ACC112 (cell line): ENCODE measurements around the gene TMIGD2.
"Not testable (repeated sequence)": the region's sequence is repeated elsewhere in the genome, so short reads cannot be mapped to it uniquely, and the experiment has no call there.

Source experiments
- H2AFZ ChIP-seq: fragments of 200-600 bp; sonication (generic); one replicate; pipeline ENCODE4 v1.6.0; 2017; ENCODE audit warnings: antibody characterized with exemption, low read length; ENCODE audit not compliant: unreplicated experiment
- H3K27ac ChIP-seq: fragments of 200-600 bp; sonication (generic); 2 replicates; pipeline ENCODE4 v1.5.1; 2014; ENCODE audit warnings: low read depth, mild to moderate bottlenecking, antibody characterized with exemption, low read length, moderate library complexity
- H3K27me3 ChIP-seq: fragments of 200-600 bp; sonication (generic); 2 replicates; pipeline ENCODE4 v1.6.1; 2014; ENCODE audit warnings: mild to moderate bottlenecking, antibody characterized with exemption, low read length, moderate library complexity, mixed read lengths; ENCODE audit not compliant: insufficient read depth
- H3K36me3 ChIP-seq: fragments of 200-600 bp; sonication (generic); 2 replicates; pipeline ENCODE4 v1.6.1; 2016; ENCODE audit warnings: mild to moderate bottlenecking, antibody characterized with exemption, low read length, moderate library complexity, mixed read lengths; ENCODE audit not compliant: insufficient read depth
- H3K4me1 ChIP-seq: fragments of 200-600 bp; sonication (generic); one replicate; pipeline ENCODE4 v1.6.1; 2016; ENCODE audit warnings: low read length, mixed read lengths; ENCODE audit not compliant: insufficient read depth, unreplicated experiment, control insufficient read depth
- H3K4me3 ChIP-seq: fragments of 200-600 bp; sonication (generic); 2 replicates; pipeline ENCODE4 v1.5.1; 2014; ENCODE audit warnings: mild to moderate bottlenecking, low read depth, low read length
- H3K79me2 ChIP-seq: fragments of 200-600 bp; sonication (generic); one replicate; pipeline ENCODE4 v1.6.0; 2016; ENCODE audit warnings: low read length; ENCODE audit not compliant: control insufficient read depth, unreplicated experiment, insufficient read depth

The TMIGD2 gene

DNA sequence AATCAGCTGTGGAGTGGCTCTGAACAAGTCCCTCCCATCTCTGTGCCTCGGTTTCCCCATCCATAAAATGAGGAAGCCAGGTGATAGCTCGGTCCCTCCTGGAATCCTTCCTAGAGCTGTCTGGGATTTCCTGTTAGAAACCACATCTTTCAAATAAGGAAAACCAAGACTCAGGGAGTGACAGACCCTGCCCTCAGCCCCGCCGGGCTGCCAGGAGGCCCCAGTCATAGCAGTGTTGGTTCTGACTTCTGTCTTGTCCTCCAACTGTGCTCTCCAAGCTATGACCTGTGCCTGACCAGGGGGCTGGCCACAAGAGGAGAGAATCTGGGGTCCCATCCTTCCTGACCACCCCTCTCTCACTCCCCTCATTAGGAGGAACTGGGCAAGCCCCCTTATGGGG, 24.2 kb downstream of the TMIGD2 start:
- H3K79me2 ChIP-seq: no peaks in the 10 kb centered on the region
- H3K4me3 ChIP-seq: no peak overlapping the region
- no peaks in the 10 kb centered on the region for H3K36me3 ChIP-seq
- H3K27ac ChIP-seq: no peak overlapping the region
- no peaks in the 10 kb centered on the region for H3K4me1 ChIP-seq
- H3K27me3 ChIP-seq: peaks cover 31% of the 10 kb centered on the region
- no peak overlapping the region for H2AFZ ChIP-seq

DNA sequence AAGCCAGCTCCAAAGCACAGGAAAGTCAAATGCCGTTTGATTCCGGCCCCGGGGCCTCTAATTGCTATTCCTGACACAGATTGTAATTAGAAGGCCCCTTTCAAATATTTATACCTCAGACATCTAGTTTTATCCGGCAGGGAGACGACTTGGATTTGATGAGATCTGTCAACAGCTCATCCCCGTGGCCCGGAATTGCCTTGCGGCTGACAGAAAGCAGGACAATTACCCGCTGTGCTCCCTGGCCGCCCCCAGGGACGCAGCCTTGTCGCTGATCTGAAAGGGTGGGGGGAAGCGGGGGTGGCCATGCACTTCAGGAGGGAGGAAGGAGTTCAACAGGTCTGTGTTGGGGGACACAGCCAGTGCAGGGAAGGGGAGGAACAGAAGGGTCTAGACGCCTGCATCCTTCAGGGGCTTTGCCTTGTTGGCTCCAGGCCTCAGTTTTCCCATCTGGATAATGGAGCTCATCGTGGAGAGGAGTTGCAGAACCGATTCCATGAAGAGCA, 24.9 kb downstream of the TMIGD2 start:
- Histone ChIP-seq H3K27ac (no peak overlapping the region), H3K36me3 (no peaks in the 10 kb centered on the region), H2AFZ (no peak overlapping the region), H3K4me3 (no peak overlapping the region), H3K27me3 (peaks cover 28% of the 10 kb centered on the region), H3K4me1 (no peaks in the 10 kb centered on the region), H3K79me2 (no peaks in the 10 kb centered on the region)

DNA sequence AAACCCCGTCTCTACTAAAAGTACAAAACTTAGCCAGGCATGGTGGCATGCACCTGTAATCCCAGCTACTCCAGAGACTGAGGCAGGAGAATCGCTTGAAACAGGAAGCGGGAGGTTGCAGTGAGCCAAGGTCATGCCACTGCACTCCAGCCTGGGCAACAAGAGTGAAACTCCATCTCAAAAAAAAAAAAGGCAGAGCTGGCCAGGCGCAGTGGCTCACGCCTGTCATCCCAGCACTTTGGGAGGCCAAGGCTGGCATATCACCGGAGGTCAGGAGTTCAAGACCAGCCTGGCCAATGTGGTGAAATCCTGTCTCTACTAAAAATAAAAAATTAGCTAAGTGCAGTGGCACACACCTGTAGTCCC, 27.9 kb downstream of the TMIGD2 start:
- H3K4me3 ChIP-seq, H3K36me3 ChIP-seq, H3K27me3 ChIP-seq, H3K79me2 ChIP-seq, H2AFZ ChIP-seq, H3K4me1 ChIP-seq, H3K27ac ChIP-seq: not testable (repeated sequence)

DNA sequence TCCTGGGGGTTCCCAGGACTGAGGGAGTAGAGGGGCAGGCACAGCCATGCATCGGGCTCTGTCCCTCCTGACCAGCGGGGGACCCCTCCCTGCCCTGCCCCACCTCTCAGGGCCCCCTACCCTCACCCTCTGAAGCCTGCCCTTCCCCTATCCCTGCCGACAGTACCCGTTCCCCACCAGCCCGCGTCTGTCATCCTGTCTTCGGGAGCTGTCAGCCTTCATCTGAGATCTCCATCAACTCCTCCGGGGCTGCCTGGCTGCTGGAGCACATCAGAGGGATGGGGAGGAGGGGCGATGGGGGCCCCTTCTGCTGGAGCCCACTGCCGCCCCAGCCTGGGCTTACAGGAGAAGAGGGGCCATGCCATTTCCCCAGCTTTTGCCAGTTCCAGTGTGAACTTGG, 29.3 kb downstream of the TMIGD2 start:
- no peaks in the 10 kb centered on the region for H3K4me1 ChIP-seq
- no peak overlapping the region for H3K4me3 ChIP-seq

DNA sequence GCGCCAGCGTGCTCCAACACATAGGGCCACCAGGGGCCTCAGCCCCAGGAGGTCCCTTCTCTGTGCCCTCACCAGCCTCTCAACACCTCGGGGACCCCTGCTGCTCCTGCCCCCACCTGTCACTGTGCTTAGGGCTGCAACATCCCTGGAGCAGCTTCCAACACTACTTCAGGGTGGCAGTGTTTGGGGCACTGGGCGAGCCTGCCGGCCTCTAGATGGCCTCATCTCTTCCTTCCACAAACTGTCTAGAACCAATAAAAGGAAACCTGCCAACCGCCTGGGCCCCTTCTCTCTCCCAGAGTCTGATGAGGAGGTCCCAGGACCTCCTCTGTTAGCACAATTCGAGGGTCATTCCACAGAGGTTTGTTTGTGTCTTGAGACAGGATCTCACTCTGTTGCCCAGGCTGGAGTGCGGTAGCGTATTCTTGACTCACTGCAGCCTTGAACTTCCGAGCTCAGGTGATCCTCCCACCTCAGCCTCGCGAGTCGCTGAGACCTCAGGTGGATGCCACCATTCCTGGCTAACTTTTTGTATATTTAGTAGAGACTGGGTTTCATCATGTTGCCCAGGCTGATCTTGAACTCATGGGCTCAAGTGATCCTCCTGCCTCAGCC, 33.3 kb downstream of the TMIGD2 start:
- Histone ChIP-seq H3K27me3 (no peaks in the 10 kb centered on the region), H3K36me3 (no peaks in the 10 kb centered on the region), H3K4me3 (no peak overlapping the region), H3K27ac (no peak overlapping the region), H3K79me2 (no peaks in the 10 kb centered on the region), H2AFZ (no peak overlapping the region), H3K4me1 (no peaks in the 10 kb centered on the region)

More for the DNA sequence above, 29.3 kb downstream of the TMIGD2 start:
- Histone ChIP-seq H3K27me3 (no peaks in the 10 kb centered on the region), H3K27ac (no peak overlapping the region), H2AFZ (no peak overlapping the region), H3K79me2 (no peaks in the 10 kb centered on the region), H3K36me3 (no peaks in the 10 kb centered on the region)

DNA sequence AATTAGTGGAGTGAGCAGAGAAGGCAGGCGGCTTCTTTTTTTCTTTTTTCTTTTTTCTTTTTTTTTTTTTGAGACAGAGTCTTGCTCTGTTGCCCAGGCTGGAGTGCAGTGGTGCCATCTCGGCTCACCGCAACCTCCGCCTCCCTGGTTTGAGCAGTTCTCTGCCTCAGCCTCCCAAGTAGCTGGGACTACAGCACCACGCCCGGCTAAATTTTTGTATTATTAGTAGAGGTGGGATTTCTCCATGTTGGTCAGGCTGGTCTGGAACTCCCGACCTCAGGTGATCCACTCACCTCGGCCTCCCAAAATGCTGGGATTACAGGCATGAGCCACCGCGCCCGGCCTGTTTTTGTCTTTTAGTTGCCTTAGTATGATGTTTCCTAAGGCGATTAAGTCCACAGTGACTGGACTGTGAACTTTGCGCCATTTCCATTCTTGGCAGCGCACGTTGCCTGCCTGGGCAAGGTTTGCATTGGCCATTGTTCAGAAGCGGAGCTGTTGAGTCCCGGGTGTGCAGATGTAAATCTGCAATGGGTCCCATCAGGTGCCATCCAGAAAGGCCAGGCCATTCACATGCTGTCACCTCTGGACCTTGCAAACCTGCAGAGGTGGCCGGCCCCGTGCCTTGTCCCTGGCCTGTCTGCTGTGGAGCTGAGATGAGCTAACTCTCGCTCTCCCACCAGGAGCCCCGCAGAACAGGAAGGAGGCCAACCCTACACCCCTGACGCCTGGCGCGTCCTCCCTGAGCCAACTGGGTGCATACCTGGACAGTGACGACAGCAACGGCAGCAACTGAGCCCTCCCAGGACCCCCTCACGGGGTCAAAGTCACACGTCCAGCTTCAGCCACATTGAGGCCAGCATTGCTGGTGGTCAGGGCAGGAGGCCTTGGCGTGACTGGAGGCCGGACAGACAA, 34.0 kb downstream of the TMIGD2 start:
- Histone ChIP-seq H3K36me3 (no peaks in the 10 kb centered on the region), H2AFZ (no peak overlapping the region), H3K27me3 (no peaks in the 10 kb centered on the region), H3K4me1 (no peaks in the 10 kb centered on the region), H3K27ac (no peak overlapping the region), H3K4me3 (no peak overlapping the region), H3K79me2 (no peaks in the 10 kb centered on the region)

DNA sequence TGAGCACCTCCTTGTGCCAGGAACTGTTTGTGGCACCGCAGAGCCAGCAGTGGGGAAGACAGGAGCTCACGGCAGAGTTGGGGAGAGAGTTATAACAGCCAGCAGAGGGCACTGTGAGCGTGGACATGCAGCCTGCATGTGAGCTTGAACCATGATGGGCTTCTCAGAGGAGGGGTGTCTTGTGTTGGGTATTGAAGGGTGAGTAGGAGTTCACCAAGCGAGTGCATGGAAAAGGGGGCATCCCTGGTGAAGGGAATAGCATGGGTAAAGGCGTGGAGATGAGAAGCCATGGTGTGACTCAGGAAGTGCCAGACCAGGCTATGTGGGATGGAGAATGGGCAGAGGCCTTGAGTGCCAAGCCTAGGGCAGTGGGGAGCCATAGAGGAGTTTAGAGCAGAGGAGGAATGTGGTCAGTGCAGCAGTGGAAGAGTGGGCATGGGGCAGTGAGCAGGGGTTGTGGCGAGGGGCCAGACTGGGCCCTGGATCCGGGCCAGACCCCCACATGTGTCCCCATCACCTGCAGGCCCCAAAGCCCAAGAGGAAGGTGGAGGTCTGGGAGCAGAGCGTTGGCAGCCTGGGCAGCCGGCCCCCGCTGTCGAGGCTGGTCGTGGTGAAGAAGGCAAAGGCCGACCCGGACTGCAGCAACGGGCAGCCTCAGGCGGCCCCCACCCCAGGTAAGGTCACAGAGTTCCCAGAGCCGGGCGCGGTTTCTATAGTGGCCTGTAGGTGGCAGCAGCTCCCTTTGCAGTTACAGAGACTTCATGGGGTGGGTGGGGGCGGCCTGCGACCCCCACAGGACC, 34.9 kb downstream of the TMIGD2 start:
- Histone ChIP-seq H3K4me3 (no peak overlapping the region), H3K27ac (no peak overlapping the region), H2AFZ (no peak overlapping the region), H3K36me3 (no peaks in the 10 kb centered on the region), H3K4me1 (no peaks in the 10 kb centered on the region), H3K27me3 (no peaks in the 10 kb centered on the region), H3K79me2 (no peaks in the 10 kb centered on the region)

DNA sequence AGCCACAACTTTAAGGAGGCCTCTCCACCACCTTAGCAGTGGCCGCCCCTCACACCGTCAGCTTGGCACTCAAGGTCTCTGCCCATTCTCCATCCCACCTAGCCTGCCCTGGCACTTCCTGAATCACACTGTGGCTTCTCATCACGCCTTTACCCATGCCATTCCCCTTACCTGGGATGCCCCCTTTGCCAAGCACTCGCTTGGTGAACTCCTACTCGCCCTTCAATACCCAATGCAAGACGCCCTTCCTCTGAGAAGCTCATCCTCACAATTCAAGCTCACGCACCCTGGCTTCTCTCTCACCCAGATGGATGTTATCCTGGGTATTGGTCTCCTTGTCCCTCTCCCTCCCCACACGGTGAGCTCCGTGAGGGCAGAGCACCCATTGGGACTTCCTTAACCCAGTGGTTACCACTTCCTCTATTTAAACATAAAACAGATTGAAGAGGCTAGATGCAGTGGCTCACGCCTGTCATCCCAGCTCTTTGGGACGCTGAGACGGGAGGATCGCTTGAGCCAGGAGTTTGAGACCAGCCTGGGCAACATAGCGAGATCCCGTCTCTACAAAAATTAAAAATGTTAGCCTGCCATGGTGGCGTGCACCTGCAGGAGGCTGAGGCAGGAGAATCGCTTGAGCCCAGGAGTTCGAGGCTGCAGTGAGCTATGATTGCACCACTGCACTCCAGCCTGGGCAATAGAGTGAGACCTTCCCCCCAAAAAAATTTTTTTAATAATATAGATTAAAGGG, 35.8 kb downstream of the TMIGD2 start:
- no peaks in the 10 kb centered on the region for H3K36me3 ChIP-seq
- no peak overlapping the region for H2AFZ ChIP-seq
- no peak overlapping the region for H3K4me3 ChIP-seq
- H3K4me1 ChIP-seq: no peaks in the 10 kb centered on the region
- no peaks in the 10 kb centered on the region for H3K27me3 ChIP-seq
- no peaks in the 10 kb centered on the region for H3K79me2 ChIP-seq
- H3K27ac ChIP-seq: no peak overlapping the region

DNA sequence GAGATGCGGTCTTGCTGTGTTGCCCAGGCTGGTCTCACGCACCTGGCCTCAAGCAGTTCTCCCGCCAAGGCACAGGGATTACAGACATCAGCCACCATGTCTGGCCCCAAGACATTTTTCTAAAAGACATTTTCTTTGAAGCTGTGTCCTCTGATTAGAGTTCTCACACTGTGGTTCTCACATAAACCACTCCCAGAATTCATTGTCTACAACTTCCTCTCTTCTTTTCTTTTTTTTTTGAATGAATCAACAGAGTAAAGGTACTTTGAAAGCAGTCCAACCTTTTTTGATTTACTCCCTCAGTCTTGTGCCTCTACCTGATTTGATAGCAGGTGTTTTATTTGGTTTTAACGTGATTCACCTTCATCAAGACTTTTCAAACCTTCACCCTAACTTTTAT, 37.4 kb downstream of the TMIGD2 start:
- H3K4me3 ChIP-seq: no peak overlapping the region
- no peaks in the 10 kb centered on the region for H3K27me3 ChIP-seq
- H2AFZ ChIP-seq: no peak overlapping the region
- no peaks in the 10 kb centered on the region for H3K4me1 ChIP-seq
- no peaks in the 10 kb centered on the region for H3K79me2 ChIP-seq
- no peaks in the 10 kb centered on the region for H3K36me3 ChIP-seq
- H3K27ac ChIP-seq: no peak overlapping the region

DNA sequence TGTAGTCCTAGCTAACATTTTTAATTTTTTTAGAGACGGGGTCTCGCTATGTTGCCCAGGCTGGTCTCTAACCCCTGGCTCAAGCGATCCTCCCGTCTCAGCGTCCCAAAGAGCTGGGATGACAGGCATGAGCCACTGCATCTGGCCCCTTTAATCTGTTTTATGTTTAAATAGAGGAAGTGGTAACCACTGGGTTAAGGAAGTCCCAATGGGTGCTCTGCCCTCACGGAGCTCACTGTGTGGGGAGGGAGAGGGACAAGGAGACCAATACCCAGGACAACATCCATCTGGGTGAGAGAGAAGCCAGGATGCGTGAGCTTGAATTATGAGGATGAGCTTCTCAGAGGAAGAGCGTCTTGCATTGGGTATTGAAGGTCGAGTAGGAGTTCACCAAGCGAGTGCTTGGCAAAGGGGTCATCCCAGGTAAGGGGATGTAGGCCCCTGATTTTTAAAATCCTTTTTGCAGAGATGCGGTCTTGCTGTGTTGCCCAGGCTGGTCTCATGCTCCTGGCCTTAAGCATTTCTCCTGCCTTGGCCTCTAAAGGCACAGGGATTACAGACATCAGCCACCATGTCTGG, 41.5 kb downstream of the TMIGD2 start:
- Histone ChIP-seq H3K79me2 (no peaks in the 10 kb centered on the region), H2AFZ (no peak overlapping the region), H3K4me1 (no peaks in the 10 kb centered on the region), H3K27ac (no peak overlapping the region), H3K27me3 (no peaks in the 10 kb centered on the region), H3K4me3 (no peak overlapping the region), H3K36me3 (peaks cover 9% of the 10 kb centered on the region)
